PC-9 (cell line): ENCODE results near the gene AFAP1.

Experiments used
- EZH2 ChIP-seq: fragments of 200-600 bp; sonication (generic); IDR thresholded peaks from 2 replicates; pipeline ENCODE4 v1.8.0; 2017; ENCODE audit warnings: antibody characterized with exemption, low read depth
- TF ChIP-seq, protein P1 (sequence below): fragments of 200-600 bp; sonication (generic); conservative IDR thresholded peaks from 2 replicates; pipeline ENCODE4 v1.6.1; 2017; ENCODE audit warnings: mixed run types, antibody characterized with exemption, mild to moderate bottlenecking, moderate library complexity

DNA sequence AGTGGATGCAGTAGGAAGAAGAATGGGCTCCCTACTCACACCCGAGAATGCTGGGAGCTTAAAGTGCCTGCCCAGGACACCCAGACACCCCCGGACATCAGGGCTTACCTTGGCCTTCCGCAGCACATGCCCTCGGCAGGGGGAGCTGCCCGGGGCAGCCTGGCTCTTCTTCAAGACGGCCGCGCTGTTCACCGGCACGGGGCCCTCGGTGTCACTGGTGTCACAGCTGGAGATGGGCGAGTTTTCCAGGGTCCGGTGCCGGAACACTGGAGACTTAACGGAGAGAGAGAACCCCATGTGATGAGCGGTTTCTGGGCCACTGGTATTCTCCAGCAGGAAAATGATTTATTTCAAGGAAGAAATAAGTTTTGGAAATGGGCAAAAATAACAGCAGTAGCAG is 170.9 kb downstream of the AFAP1 start:
- TF ChIP-seq, protein P1, sequence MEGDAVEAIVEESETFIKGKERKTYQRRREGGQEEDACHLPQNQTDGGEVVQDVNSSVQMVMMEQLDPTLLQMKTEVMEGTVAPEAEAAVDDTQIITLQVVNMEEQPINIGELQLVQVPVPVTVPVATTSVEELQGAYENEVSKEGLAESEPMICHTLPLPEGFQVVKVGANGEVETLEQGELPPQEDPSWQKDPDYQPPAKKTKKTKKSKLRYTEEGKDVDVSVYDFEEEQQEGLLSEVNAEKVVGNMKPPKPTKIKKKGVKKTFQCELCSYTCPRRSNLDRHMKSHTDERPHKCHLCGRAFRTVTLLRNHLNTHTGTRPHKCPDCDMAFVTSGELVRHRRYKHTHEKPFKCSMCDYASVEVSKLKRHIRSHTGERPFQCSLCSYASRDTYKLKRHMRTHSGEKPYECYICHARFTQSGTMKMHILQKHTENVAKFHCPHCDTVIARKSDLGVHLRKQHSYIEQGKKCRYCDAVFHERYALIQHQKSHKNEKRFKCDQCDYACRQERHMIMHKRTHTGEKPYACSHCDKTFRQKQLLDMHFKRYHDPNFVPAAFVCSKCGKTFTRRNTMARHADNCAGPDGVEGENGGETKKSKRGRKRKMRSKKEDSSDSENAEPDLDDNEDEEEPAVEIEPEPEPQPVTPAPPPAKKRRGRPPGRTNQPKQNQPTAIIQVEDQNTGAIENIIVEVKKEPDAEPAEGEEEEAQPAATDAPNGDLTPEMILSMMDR = no peak
- TF ChIP-seq EZH2 = no peak
